B cell (primary cell): ENCODE measurements around the gene NDUFA13. TPM values are rescaled to one million over a fixed set of nuclear protein-coding genes. Genes with fewer than 3 reads are reported as not detected.

Experiments used
- ATAC-seq: fragments of 200-7000 bp; cut with Tn5 transposase; one replicate; pipeline ENCODE4 v1.10.0; 2021; ENCODE audit warnings: low read depth, mild to moderate bottlenecking, moderate number of reproducible peaks, moderate library complexity
- CTCF ChIA-PET: fragments of 350-600 bp; sonication (Branson Sonifier 250); formaldehyde crosslinking; loops from one replicate; lab custom pipeline; 2021; ENCODE audit warnings: antibody characterized with exemption, inconsistent platforms; lab: Charles Lee
- POLR2A ChIA-PET: fragments of 350-600 bp; sonication (Branson Sonifier 250); formaldehyde crosslinking; loops from one replicate; lab custom pipeline; 2021; ENCODE audit warnings: antibody characterized with exemption; lab: Charles Lee
- DNase-seq: peaks from one replicate; pipeline ENCODE4 v3.0.0; 2013
- H2AFZ ChIP-seq: 2 replicates; pipeline ENCODE4 v1.6.1; 2012; ENCODE audit warnings: mild to moderate bottlenecking, low read depth, low read length; ENCODE audit not compliant: insufficient read depth, poor library complexity, severe bottlenecking
- H3K27ac ChIP-seq, 2 donors: 1 replicate in 1 of 2; 2 replicates in 1 of 2; pipeline ENCODE4 v1.5.1; 2012 to 2013; ENCODE audit warnings: low read length in 2 of 2, mild to moderate bottlenecking in 2 of 2, moderate library complexity in 1 of 2
- H3K27me3 ChIP-seq, 4 experiments: fragments of 200-600 bp in 1 of 4; sonication (generic) in 1 of 4; replicated peaks in 1 of 4; 1 replicate in 2 of 4; 2 replicates in 2 of 4; pipeline versions ENCODE4 v1.6.1 to v1.7.0; 2013 to 2016; ENCODE audit warnings: low read length in 3 of 4, mild to moderate bottlenecking in 2 of 4, mixed read lengths in 1 of 4, moderate library complexity in 1 of 4; ENCODE audit not compliant: insufficient read depth in 4 of 4, control insufficient read depth in 3 of 4; ENCODE audit errors: control extremely low read depth in 1 of 4
- H3K36me3 ChIP-seq, 2 experiments: replicated peaks in 1 of 2; 1 replicate in 1 of 2; 2 replicates in 1 of 2; pipeline versions ENCODE4 v1.6.1 to v1.7.1; 2013; ENCODE audit warnings: low read length in 1 of 2; ENCODE audit not compliant: insufficient read depth in 2 of 2, control insufficient read depth in 1 of 2; ENCODE audit errors: control extremely low read depth in 1 of 2, extremely low read depth in 1 of 2
- H3K4me1 ChIP-seq, 2 donors: fragments of 200-600 bp in 1 of 2; sonication (generic) in 1 of 2; 1 replicate in 1 of 2; 2 replicates in 1 of 2; pipeline versions ENCODE4 v1.5.1 to v1.6.1; 2013 to 2017; ENCODE audit warnings: low read length in 2 of 2; ENCODE audit not compliant: control insufficient read depth in 2 of 2, insufficient read depth in 2 of 2
- H3K4me2 ChIP-seq: replicated peaks from 2 replicates; pipeline ENCODE3; 2012; ENCODE audit warnings: mild to moderate bottlenecking, low read depth, low read length; ENCODE audit not compliant: poor library complexity, severe bottlenecking
- H3K4me3 ChIP-seq, 5 experiments: fragments of 200-600 bp in 1 of 5; sonication (generic) in 1 of 5; 1 replicate in 3 of 5; 2 replicates in 2 of 5; pipeline versions ENCODE4 v1.5.1 to v1.7.0; 2011 to 2016; ENCODE audit warnings: low read length in 4 of 5, mild to moderate bottlenecking in 4 of 5, low read depth in 2 of 5, control low read depth in 1 of 5, moderate library complexity in 1 of 5; ENCODE audit not compliant: insufficient read depth in 1 of 5; ENCODE audit errors: control extremely low read depth in 1 of 5, extremely low read depth in 1 of 5
- H3K79me2 ChIP-seq: fragments of 200-600 bp; sonication (generic); one replicate; pipeline ENCODE4 v1.6.0; 2016; ENCODE audit warnings: low read length; ENCODE audit not compliant: control insufficient read depth, insufficient read depth
- H3K9ac ChIP-seq: fragments of 200-600 bp; sonication (generic); 2 replicates; pipeline ENCODE4 v1.6.1; 2017; ENCODE audit warnings: mild to moderate bottlenecking, low read length, moderate library complexity
- H3K9me3 ChIP-seq, 3 donors: one replicate each; pipeline versions ENCODE4 v1.6.1 to v1.7.1; 2013; ENCODE audit warnings: low read length in 2 of 3; ENCODE audit not compliant: control insufficient read depth in 2 of 3, insufficient read depth in 1 of 3; ENCODE audit errors: control extremely low read depth in 1 of 3
- H4K20me1 ChIP-seq: 2 replicates; pipeline ENCODE4 v1.6.0; 2012; ENCODE audit warnings: mild to moderate bottlenecking, low read length; ENCODE audit not compliant: insufficient read depth, control insufficient read depth, poor library complexity, severe bottlenecking
- H3K27ac Mint-ChIP-seq: one replicate; pipeline ENCODE4 v1.8.0; 2021; ENCODE audit warnings: mixed read lengths
- H3K27me3 Mint-ChIP-seq: one replicate; pipeline ENCODE4 v1.8.0; 2021; ENCODE audit warnings: mixed read lengths
- H3K4me1 Mint-ChIP-seq: one replicate; pipeline ENCODE4 v1.8.0; 2021; ENCODE audit warnings: mixed read lengths
- H3K4me3 Mint-ChIP-seq: one replicate; pipeline ENCODE4 v1.8.0; 2021; ENCODE audit warnings: mixed read lengths
- H3K9me3 Mint-ChIP-seq: one replicate; pipeline ENCODE4 v1.8.0; 2022; ENCODE audit warnings: mixed read lengths; ENCODE audit not compliant: insufficient read depth
- CTCF ChIP-seq: fragments of 200-600 bp; IDR thresholded peaks from one replicate; pipeline ENCODE4 v1.8.0; 2022; ENCODE audit warnings: antibody characterized with exemption, mild to moderate bottlenecking
- EZH2 ChIP-seq: IDR thresholded peaks from 2 replicates; pipeline ENCODE4 v1.6.1; 2012; ENCODE audit warnings: borderline replicate concordance, low read depth, mild to moderate bottlenecking, moderate library complexity, low read length; ENCODE audit not compliant: insufficient read depth, poor library complexity, severe bottlenecking
- WGBS: methylation state at CpG from one replicate; pipeline ENCODE4 v1.1.5; 2013; ENCODE audit warnings: missing lambda C conversion rate; ENCODE audit not compliant: insufficient coverage; 5-methylcytosine and 5-hydroxymethylcytosine counted together
- intact Hi-C: fragments of 100-400 bp; cut with micrococcal nuclease; formaldehyde crosslinking; loops from one replicate; pipeline ENCODE4 v1.10.0; 2022
- polyA plus RNA-seq: library from polyadenylated mRNA; depleted of rRNA; stranded (reverse); fragments of >200 nt; gene quantifications from 2 replicates; pipeline ENCODE4 v1.2.3, GENCODE V29; 2012
- total RNA-seq, 2 donors: library from RNA; stranded (reverse); fragments of 120-200 nt in 1 of 2; gene quantifications; 1 replicate in 1 of 2; 2 replicates in 1 of 2; pipeline versions ENCODE4 v1.2.3 to v1.2.4, GENCODE V29; 2013 to 2022

The NDUFA13 gene
- total and polyA plus RNA-seq, 2 donors (not counting 1 experiment from before 2014, with no cell fraction given) = 188 to 195 TPM

GRCh38 chr19:19520989-19521388, 5.0 kb downstream of the NDUFA13 start:
- Histone ChIP-seq H2AFZ (no peak overlapping the region), H3K4me1 (peaks cover 10 to 35% of the 10 kb centered on the region in 2 donors), H3K9ac (no peak overlapping the region), H3K4me2 (no peak overlapping the region), H4K20me1 (peaks cover 51% of the 10 kb centered on the region), H3K9me3 (no peaks in the 10 kb centered on the region), H3K27me3 (no peaks in the 10 kb centered on the region), H3K79me2 (peaks cover 92% of the 10 kb centered on the region), H3K27ac (no peak overlapping the region), H3K36me3 (peaks cover 4 to 12% of the 10 kb centered on the region in 2 experiments), H3K4me3 (no peak overlapping the region)
- intact Hi-C loops = no loop called here
- ChIA-PET CTCF (interaction anchor here (1.5 kb wide), 1 partner anchor 11 kb away, joined by 5 read pairs; no protein-coding TSS in a partner anchor), POLR2A (no interaction called here)
- TF ChIP-seq EZH2 (no peak), CTCF (no peak)
- no peaks in the 10 kb centered on the region for H3K9me3 Mint-ChIP-seq
- H3K4me3 Mint-ChIP-seq = no peak overlapping the region
- peaks cover 44% of the 10 kb centered on the region for H3K4me1 Mint-ChIP-seq
- WGBS = 60% methylated on average over 1 of the region's 6 CpGs
- no peaks in the 10 kb centered on the region for H3K27me3 Mint-ChIP-seq
- H3K27ac Mint-ChIP-seq = no peak overlapping the region
- no peak for DNase-seq
- no peak for ATAC-seq

- TF ChIP-seq CTCF (no peak), EZH2 (no peak)
- Histone ChIP-seq H3K36me3 (peaks cover 4 to 24% of the 10 kb centered on the region in 2 experiments), H3K27ac (no peak overlapping the region), H3K9me3 (no peaks in the 10 kb centered on the region), H4K20me1 (peaks cover 65% of the 10 kb centered on the region), H3K4me2 (no peak overlapping the region), H3K79me2 (peaks cover 82% of the 10 kb centered on the region), H2AFZ (no peak overlapping the region), H3K4me1 (peaks cover 7 to 37% of the 10 kb centered on the region in 2 donors), H3K9ac (no peak overlapping the region), H3K27me3 (no peaks in the 10 kb centered on the region), H3K4me3 (no peak overlapping the region)
- peaks cover 41% of the 10 kb centered on the region for H3K4me1 Mint-ChIP-seq
- no peaks in the 10 kb centered on the region for H3K27me3 Mint-ChIP-seq
- no peak overlapping the region for H3K4me3 Mint-ChIP-seq
- ChIA-PET CTCF (no interaction called here), POLR2A (no interaction called here)
- WGBS = 100% methylated on average over 2 of the region's 3 CpGs
- intact Hi-C loops = no loop called here
- ATAC-seq (no peak), DNase-seq (no peak)
- no peak overlapping the region for H3K27ac Mint-ChIP-seq
- H3K9me3 Mint-ChIP-seq = no peaks in the 10 kb centered on the region
These were observed 7.2 kb downstream of the NDUFA13 start for GRCh38 chr19:19523177-19523576.
